DMS 273 (cell line): ENCODE measurements around the gene OR2C3.
"Not testable (repeated sequence)": the region's sequence is repeated elsewhere in the genome, so short reads cannot be mapped to it uniquely, and the experiment has no call there.

ENCODE experiments used
- DNase-seq: peaks from one replicate; lab custom pipeline; 2025; ENCODE audit not compliant: unreplicated experiment; lab: John Stamatoyannopoulos, UW

The OR2C3 gene

GRCh38 chr1:247518613-247518891 lies 17.7 kb downstream of the OR2C3 start:
- DNase-seq, result no peak

- DNase-seq, result no peak
Observed at GRCh38 chr1:247517795-247518612, 18.2 kb downstream of the OR2C3 start.

GRCh38 chr1:247506831-247507230 lies 29.4 kb downstream of the OR2C3 start:
- DNase-seq, result no peak

GRCh38 chr1:247500865-247501264 lies 35.4 kb downstream of the OR2C3 start:
- no peak for DNase-seq

- DNase-seq, result peak; percentile 7
Observed at GRCh38 chr1:247496581-247497285, 39.5 kb downstream of the OR2C3 start.

GRCh38 chr1:247494767-247495166 lies 41.5 kb downstream of the OR2C3 start:
- DNase-seq, result no peak

- DNase-seq, result no peak
Observed at GRCh38 chr1:247493106-247493505, 43.1 kb downstream of the OR2C3 start.

- no peak for DNase-seq
Observed at GRCh38 chr1:247491328-247491727, 44.9 kb downstream of the OR2C3 start.

- DNase-seq, result peak; percentile 63
Observed at GRCh38 chr1:247487057-247487456, 49.2 kb downstream of the OR2C3 start.

GRCh38 chr1:247482747-247483146 lies 53.5 kb downstream of the OR2C3 start:
- no peak for DNase-seq

GRCh38 chr1:247476328-247477058 lies 59.7 kb downstream of the OR2C3 start:
- not testable (repeated sequence) for DNase-seq

GRCh38 chr1:247475793-247476192 lies 60.4 kb downstream of the OR2C3 start:
- no peak for DNase-seq
